HG02678 (cell line): ENCODE data around the gene NTMT1.
"Not testable (repeated sequence)": the region's sequence is repeated elsewhere in the genome, so short reads cannot be mapped to it uniquely, and the experiment has no call there.

ENCODE experiments used
- ATAC-seq: cut with Tn5 transposase; IDR thresholded peaks from one replicate; pipeline ENCODE4 v1.9.1; 2021; ENCODE audit warnings: mild to moderate bottlenecking, moderate library complexity; ENCODE audit not compliant: unreplicated experiment

Gene NTMT1

DNA sequence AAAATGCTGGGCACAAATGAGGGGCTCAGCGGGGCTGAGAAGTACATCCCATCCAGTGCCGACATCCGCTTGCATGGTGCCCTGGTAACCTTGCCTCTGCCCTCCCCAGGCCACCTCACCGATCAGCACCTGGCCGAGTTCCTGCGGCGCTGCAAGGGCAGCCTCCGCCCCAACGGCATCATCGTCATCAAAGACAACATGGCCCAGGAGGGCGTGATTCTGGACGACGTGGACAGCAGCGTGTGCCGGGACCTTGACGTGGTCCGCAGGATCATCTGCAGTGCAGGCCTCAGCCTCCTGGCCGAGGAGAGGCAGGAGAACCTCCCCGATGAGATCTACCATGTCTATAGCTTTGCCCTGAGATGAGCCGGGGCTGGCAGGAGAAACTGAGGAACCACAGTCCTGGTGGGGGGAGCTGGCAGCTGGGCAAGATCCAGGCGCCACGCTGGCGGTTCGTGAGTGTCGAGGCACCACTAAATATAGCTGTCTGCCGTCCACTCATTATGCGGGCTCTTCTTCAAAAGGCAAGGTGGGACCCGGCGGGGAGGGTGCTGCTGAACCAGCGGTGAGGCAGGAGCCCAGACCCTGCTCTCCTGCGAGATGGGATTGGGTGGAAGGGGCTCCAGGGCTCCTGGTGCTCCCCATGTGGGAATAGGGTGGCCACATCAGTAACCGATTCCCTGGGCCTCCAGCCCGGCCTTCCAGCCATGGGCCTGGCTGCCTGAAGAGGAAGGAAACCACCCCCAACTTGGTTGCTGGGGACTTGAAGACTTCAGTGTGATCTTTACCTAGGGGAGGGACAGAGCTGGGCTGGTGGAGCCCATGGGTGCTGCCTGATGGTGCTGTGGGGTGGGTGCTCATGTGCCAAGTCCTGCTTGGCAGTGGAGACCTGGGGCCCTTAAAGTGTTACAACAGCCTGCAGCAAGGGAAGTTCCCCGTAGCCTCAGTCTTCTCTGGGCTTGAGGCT, 9.4 kb downstream of the NTMT1 start:
- ATAC-seq = no peak

GRCh38 chr9:129636343-129636742, 10.4 kb downstream of the NTMT1 start:
- ATAC-seq = not testable (repeated sequence)

DNA sequence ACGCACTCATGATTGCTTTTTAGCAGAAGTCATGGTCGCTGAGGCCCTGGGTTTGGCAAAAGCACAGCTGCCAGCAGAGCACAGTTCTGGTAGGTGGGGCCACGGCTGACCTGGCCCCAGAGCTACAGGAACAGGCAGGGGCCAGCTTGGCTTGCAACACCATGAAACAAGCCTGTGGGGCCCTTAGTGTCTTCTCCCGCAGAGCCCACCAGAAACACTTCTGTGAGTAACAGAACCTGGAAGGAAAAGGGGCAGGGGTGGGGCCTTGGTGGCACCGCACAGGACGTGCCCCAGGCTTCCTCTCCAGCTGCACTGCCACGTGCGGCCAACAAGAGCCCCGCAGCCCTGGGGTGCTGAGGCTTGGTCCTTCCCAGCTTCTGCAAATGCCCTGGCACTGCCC, 11.1 kb downstream of the NTMT1 start:
- no peak for ATAC-seq

- no peak for ATAC-seq
Measured at GRCh38 chr9:129637673-129638439, 11.9 kb downstream of the NTMT1 start.

GRCh38 chr9:129639034-129639630, 13.2 kb downstream of the NTMT1 start:
- ATAC-seq = no peak

DNA sequence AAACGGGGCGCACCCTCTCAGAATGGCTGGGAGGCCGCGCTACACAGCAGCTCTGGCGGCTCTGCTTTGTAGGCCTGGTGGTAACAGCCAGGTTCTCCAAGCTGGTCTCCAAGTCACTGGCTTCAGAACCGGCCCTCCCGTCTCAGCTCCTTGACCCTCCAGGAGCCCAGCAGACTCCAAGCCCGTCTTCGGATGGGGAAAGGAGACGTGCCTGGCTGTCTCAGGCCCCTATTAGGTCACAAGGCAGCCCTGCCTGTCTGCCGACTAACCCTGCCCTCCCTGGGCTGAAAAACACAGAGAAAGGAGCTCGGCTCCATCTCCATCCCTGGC, 13.8 kb downstream of the NTMT1 start:
- ATAC-seq = no peak

- ATAC-seq = no peak
Measured at GRCh38 chr9:129640086-129640870, 14.3 kb downstream of the NTMT1 start.

DNA sequence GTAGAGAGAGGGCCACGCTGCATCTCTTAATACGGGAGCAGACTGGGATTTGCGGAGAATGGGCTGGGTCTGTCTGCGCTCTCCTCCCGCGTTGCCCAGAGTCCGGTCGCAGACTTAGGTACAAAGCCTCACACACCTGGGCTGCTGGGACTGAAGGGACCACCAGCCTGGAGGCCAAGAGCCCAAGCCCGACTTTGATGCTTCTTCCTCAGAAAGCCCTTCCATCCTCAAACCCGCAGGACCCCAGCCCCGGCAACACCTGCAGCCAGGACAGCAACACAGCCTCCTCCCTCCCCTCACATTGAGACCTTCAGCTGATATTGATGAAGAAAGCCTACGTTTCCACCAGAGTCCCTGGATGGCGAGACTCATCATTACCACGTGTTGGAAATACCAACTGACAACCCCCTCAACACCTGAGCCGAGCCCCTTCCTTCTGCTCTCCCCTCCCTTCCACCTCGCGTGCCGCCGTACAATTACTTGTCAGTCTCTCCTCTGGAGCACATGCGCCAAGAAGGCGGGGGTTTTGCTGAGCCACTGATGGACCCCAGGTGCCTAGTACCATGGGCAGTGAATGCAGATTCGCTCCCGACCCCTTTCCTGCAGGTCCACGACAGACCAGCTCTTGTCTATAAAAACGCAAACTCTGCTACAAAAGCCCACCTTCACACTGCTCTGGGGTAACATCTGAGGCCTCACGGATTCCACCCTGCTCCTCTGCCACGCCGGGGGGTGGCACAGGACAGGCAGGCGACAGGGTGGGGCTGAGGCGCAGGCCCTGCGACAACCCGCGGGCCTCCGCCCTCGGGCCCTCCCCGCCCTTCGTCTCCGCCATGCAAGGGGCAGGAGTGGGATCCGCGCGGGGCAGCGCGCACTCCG, 15.1 kb downstream of the NTMT1 start:
- no peak for ATAC-seq

- ATAC-seq = peak; percentile 92
Measured at GRCh38 chr9:129641750-129642585, 16.0 kb downstream of the NTMT1 start, which contains the start of gene ASB6. TSS of gene ASB6 (minus strand) at chr9:129642151. CDS start at chr9:129641999, 152 bp downstream.

DNA sequence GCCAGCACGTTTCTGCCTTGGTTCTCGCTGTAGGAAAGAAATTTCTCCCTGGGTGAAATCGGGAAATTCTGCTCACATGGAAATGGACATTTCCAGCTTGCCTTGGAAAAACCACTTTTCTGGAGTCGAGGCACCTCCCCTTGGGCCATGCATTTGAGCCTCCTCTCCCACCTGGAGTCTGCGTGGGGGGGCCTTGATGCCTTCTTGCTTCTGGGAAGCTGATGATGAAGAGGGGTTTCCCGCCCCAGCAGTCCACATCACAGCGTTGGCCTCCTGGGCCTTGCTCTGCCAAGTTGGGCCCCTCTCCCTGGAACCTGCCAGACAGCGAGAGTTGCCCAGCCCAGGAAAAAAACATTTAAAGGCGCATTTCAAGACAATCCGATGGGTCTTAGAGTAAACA, 17.7 kb downstream of the NTMT1 start:
- no peak for ATAC-seq

- ATAC-seq = no peak
Measured at GRCh38 chr9:129644365-129644764, 18.4 kb downstream of the NTMT1 start.

DNA sequence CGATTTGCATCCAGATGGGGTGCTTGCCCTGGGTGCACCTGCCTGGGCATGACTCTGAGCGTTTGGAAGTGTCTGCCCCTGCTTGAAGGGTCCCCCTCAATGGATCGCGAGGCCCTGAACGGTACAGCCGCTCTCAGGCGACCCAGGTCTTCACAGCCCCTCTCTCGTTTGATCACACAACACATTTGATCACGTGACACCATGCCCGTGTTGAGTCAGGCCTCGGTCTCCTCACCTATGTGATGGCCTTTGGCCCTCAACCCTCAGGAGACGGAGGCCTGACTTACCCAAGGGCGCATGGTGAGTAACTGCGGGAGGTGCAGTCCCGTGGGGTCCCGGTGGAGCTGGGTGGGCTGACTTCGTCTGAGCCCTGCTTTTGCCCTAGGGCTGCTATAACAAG, 18.9 kb downstream of the NTMT1 start:
- ATAC-seq = no peak

GRCh38 chr9:129646252-129646651, 20.3 kb downstream of the NTMT1 start:
- ATAC-seq = no peak

- ATAC-seq = no peak
Measured at GRCh38 chr9:129646654-129647053, 20.7 kb downstream of the NTMT1 start.

DNA sequence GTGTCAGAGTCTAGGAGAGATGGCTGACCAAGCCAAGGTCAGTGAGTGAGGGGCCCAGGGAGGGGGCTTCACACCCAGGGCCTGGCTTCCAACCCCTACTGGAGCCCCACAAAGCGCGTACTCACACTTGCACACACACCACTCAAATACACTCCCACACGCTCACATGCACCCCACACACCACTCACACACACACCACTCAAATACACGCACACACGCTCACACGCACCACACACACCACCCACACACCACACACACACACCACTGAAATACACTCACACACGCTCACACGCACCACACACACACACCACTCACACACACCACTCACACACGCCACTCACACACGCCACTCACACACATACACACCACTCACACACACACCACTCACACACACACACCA, 21.7 kb downstream of the NTMT1 start:
- no peak for ATAC-seq

GRCh38 chr9:129648092-129648763, 22.3 kb downstream of the NTMT1 start:
- ATAC-seq = no peak

GRCh38 chr9:129648764-129649115, 22.8 kb downstream of the NTMT1 start:
- no peak for ATAC-seq
